Regular cardiac myocyte (primary cell): ENCODE data around the gene NAP1L5. TPM values are rescaled to one million over a fixed set of nuclear protein-coding genes. Genes with fewer than 3 reads are reported as not detected.

Source experiments
- total RNA-seq: library from RNA; depleted of rRNA; stranded (reverse); fragments of >200 nt; gene quantifications from 2 replicates; pipeline ENCODE4 v1.2.3, GENCODE V29; 2014

NAP1L5 gene
- 9.3 and 12.3 TPM in 2 replicates for total RNA-seq

GRCh38 chr4:88697588-88698329, at the start of gene NAP1L5:
Gene NAP1L5 (minus strand): TSS chr4:88697829. CDS start chr4:88697754, 75 bp downstream.

Other genes starting within 250 kb of the NAP1L5 start
- gene HERC5, start 240.7 kb downstream of the NAP1L5 start, total RNA-seq = 0.77 and 5.1 TPM in 2 replicates
- gene PYURF, start 174.1 kb downstream of the NAP1L5 start, total RNA-seq = 45.7 and 80.9 TPM in 2 replicates
- 11.6 and 16.9 TPM in 2 replicates for gene HERC3, start 105.3 kb downstream of the NAP1L5 start, total RNA-seq